NT2/D1 (cell line): ENCODE results near the gene TMEM121.

ENCODE experiments used
- DNase-seq: peaks from one replicate; pipeline ENCODE4 v3.0.0-alpha.2; 2011; ENCODE audit warnings: low read depth, low spot score
- H3K27me3 ChIP-seq: 2 replicates; pipeline ENCODE4 v1.6.0; 2011; ENCODE audit warnings: mild to moderate bottlenecking; ENCODE audit not compliant: insufficient read length, insufficient read depth
- H3K36me3 ChIP-seq: 2 replicates; pipeline ENCODE4 v1.6.1; 2011; ENCODE audit warnings: mild to moderate bottlenecking, low read length, mixed read lengths; ENCODE audit not compliant: insufficient read depth, insufficient read length
- H3K4me1 ChIP-seq: 2 replicates; pipeline ENCODE4 v1.5.1; 2011; ENCODE audit not compliant: insufficient read depth, insufficient read length
- H3K4me3 ChIP-seq: 2 replicates; pipeline ENCODE4 v1.5.1; 2011; ENCODE audit warnings: low read depth; ENCODE audit not compliant: insufficient read length
- H3K9ac ChIP-seq: 2 replicates; pipeline ENCODE4 v1.6.0; 2011; ENCODE audit warnings: low read depth; ENCODE audit not compliant: insufficient read length
- H3K9me3 ChIP-seq: 2 replicates; pipeline ENCODE4 v1.5.1; 2011; ENCODE audit warnings: mild to moderate bottlenecking, low read length; ENCODE audit not compliant: insufficient read depth
- SUZ12 ChIP-seq: IDR thresholded peaks from 2 replicates; pipeline ENCODE4 v1.6.1; 2011; ENCODE audit not compliant: insufficient read length, insufficient read depth; ENCODE audit errors: extremely low read depth
- YY1 ChIP-seq: IDR thresholded peaks from 2 replicates; pipeline ENCODE4 v1.6.1; 2011; ENCODE audit not compliant: insufficient read length, insufficient read depth
- ZNF274 ChIP-seq: IDR thresholded peaks from 2 replicates; pipeline ENCODE4 v1.6.1; 2011; ENCODE audit warnings: mild to moderate bottlenecking, low read depth, low read length

TMEM121 gene

GRCh38 chr14:105532735-105533141, 6.4 kb downstream of the TMEM121 start:
- H3K27me3 ChIP-seq: peaks cover 22% of the 10 kb centered on the region
- no peak for DNase-seq
- peaks cover 8% of the 10 kb centered on the region for H3K4me1 ChIP-seq
- no peak overlapping the region for H3K4me3 ChIP-seq
- TF ChIP-seq SUZ12: no peak
- TF ChIP-seq ZNF274: no peak
- TF ChIP-seq YY1: no peak
- no peak overlapping the region for H3K9ac ChIP-seq
- peaks cover 5% of the 10 kb centered on the region; the same call in 1 of the 2 replicates for H3K9me3 ChIP-seq
- H3K36me3 ChIP-seq: no peaks in the 10 kb centered on the region

- peaks cover 23% of the 10 kb centered on the region for H3K27me3 ChIP-seq
- no peak overlapping the region for H3K9ac ChIP-seq
- TF ChIP-seq ZNF274 (no peak), YY1 (no peak), SUZ12 (no peak)
- H3K4me3 ChIP-seq: no peak overlapping the region
- peaks cover 5% of the 10 kb centered on the region; the same call in 1 of the 2 replicates for H3K9me3 ChIP-seq
- DNase-seq: no peak
- no peaks in the 10 kb centered on the region for H3K36me3 ChIP-seq
- peaks cover 6% of the 10 kb centered on the region for H3K4me1 ChIP-seq
Observed at GRCh38 chr14:105533391-105533790, 7.0 kb downstream of the TMEM121 start.

- H3K9ac ChIP-seq: no peak overlapping the region
- H3K9me3 ChIP-seq: peaks cover 4% of the 10 kb centered on the region; the same call in 1 of the 2 replicates
- peaks cover 6% of the 10 kb centered on the region for H3K4me1 ChIP-seq
- H3K4me3 ChIP-seq: no peak overlapping the region
- H3K36me3 ChIP-seq: no peaks in the 10 kb centered on the region
- TF ChIP-seq SUZ12 (no peak), ZNF274 (no peak), YY1 (no peak)
- DNase-seq: no peak
- peaks cover 26% of the 10 kb centered on the region for H3K27me3 ChIP-seq
Observed at GRCh38 chr14:105533811-105534498, 7.6 kb downstream of the TMEM121 start.

GRCh38 chr14:105534586-105534985, 8.2 kb downstream of the TMEM121 start:
- Histone ChIP-seq H3K4me3 (no peak overlapping the region), H3K4me1 (peaks cover 6% of the 10 kb centered on the region), H3K9ac (no peak overlapping the region), H3K27me3 (peaks cover 22% of the 10 kb centered on the region), H3K9me3 (no peaks in the 10 kb centered on the region), H3K36me3 (no peaks in the 10 kb centered on the region)
- DNase-seq: no peak
- no peak for TF ChIP-seq SUZ12
- TF ChIP-seq ZNF274: no peak
- TF ChIP-seq YY1: no peak

GRCh38 chr14:105536051-105536450, 9.7 kb downstream of the TMEM121 start:
- Histone ChIP-seq H3K36me3 (no peaks in the 10 kb centered on the region), H3K27me3 (peaks cover 22% of the 10 kb centered on the region), H3K9me3 (no peaks in the 10 kb centered on the region), H3K4me3 (no peak overlapping the region), H3K9ac (no peak overlapping the region), H3K4me1 (peaks cover 6% of the 10 kb centered on the region)
- DNase-seq: no peak
- no peak for TF ChIP-seq YY1
- TF ChIP-seq ZNF274: no peak
- TF ChIP-seq SUZ12: no peak

GRCh38 chr14:105536691-105537579, 10.6 kb downstream of the TMEM121 start:
- Histone ChIP-seq H3K4me1 (peaks cover 6% of the 10 kb centered on the region), H3K9me3 (no peaks in the 10 kb centered on the region), H3K9ac (no peak overlapping the region), H3K27me3 (peaks cover 22% of the 10 kb centered on the region), H3K4me3 (no peak overlapping the region), H3K36me3 (no peaks in the 10 kb centered on the region)
- TF ChIP-seq YY1: no peak
- no peak for TF ChIP-seq ZNF274
- no peak for TF ChIP-seq SUZ12
- DNase-seq: no peak
